GM21526 (cell line): Measurements from ENCODE around the gene NPW.

Experiments
- ATAC-seq: cut with Tn5 transposase; IDR thresholded peaks from one replicate; pipeline ENCODE4 v1.9.1; 2021; ENCODE audit warnings: moderate library complexity; ENCODE audit not compliant: unreplicated experiment, low FRiP score

The NPW gene

DNA sequence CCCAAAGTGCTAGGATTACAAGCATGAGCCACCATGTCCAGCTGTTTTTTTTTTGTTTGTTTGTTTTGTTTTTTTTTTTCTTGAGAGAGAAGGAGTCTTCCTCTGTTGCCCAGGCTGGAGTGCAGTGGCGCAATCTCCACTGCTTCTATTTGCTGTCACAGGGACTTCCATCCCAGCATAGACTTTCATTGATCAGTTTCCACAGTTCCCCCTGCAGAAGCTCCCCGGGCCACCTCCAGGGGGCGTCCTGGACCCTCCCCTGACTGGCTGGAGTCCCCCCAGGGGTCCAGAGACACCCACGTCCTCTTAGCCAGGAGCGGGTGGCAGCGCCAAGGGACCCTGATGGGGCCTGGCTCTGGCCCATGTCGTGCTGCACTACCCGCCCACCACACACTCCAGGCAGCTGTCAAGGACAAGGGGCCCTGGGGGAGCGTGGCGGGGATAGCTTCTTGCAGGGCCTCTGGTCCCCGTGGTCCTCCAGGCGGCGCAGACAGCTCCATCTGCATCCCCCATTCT lies 3.1 kb upstream of the NPW start:
- ATAC-seq, result no peak

DNA sequence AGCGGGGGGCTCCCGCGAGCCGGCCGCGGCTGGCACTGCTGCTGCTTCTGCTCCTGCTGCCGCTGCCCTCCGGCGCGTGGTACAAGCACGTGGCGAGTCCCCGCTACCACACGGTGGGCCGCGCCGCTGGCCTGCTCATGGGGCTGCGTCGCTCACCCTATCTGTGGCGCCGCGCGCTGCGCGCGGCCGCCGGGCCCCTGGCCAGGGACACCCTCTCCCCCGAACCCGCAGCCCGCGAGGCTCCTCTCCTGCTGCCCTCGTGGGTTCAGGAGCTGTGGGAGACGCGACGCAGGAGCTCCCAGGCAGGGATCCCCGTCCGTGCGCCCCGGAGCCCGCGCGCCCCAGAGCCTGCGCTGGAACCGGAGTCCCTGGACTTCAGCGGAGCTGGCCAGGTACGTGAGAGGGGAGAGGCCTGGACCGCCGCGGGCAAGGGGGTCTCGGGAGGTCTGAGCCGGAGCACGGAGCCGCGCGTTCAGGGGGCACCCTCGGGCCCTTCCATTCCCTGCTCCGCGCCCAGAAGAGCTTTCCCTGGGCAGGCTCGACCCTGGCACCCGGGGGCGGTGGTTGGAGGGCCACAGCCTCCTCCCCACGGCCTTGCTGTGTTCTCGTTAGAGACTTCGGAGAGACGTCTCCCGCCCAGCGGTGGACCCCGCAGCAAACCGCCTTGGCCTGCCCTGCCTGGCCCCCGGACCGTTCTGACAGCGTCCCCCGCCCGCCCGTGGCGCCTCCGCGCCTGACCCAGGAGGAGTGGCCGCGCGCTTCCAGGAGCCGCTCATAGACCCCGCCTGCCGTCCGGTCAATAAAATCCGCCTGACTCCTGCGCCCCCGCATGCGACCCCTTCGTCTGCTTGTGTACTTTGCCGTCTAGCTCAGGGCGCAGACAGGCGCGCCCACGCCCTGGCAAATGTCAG lies 591 bp downstream of the NPW start:
- no peak for ATAC-seq

DNA sequence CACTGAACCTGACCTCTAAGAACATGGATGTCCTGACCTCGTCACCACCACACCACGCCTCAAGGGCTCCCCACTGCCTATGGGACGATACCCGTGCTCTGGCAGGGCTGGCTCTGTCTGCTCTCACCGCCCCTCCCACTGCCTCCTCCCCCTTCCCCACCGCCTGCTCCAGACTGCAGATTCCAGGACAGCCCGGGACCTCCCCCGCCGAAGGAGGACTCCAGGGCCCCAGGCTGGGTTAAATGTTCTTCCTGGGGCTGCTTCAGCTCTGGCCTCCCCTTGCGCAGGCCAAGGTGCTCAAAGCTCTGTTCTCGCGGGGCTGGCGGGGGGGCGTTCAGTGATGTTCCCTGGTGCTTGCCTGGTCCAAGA lies 3.1 kb downstream of the NPW start:
- no peak for ATAC-seq

DNA sequence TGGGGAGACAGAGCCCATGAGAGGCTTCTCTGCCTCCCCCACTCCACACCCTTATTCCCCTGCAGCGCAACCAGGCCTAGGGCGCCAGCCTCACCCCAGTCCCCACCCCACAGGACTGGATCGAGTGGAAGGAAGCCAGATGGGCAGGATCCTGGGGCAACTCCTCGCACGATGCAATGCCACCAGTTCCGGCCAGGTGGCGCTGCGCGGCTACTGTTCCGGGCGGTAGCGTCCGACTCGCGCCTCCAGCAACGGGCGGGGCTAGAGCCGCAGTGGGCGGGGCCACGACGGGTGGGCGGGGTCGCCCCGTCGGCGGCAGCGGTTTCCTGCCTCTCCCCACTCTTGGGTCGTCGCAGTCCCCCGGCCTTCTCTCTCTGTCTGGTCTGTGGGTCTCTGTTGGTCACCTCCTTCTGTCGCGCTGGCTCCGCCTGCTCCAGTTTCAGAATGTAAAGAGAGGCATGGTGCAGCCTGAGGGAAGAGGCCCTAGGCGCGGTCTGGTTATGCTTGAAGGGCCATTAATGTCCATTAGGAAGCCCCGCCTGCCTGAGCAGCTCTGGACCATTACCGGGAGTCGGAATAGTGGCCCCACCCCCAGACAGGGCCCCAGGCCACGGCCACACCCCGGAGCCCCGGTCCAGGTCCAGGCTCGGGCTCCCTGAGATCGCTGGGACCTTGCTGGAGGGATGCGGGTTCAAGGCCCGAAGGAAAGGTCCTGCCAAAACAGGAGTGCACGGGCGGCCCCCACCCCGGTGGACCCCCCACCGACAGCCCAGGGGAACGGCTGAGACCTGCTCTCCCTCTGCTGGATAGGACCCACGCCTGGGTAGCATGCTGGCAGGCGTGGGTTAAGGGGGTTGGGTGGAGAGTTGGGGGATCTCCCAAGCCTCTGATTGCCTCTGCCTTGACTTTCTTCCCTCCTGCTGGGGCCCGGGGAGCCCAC lies 3.8 kb downstream of the NPW start:
- peak; percentile 69 for ATAC-seq

DNA sequence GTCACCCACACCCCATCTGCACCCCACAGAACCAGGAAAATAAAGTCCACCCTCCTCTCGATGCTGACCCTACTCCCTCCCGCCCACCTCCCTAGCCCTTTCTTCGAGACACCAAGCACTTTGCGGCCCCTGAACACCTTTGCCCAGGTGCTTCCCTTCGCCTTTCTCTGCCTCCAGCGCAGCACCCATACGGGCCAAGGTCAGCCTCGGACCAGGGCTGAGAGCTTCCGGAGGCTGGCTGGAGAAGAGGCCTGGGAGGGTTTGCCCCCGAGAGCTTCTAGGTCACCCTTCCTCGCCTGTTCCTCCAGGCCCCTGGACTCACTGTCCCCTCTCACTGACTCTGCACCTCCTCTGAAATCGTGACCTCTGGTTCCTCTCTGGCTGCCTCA lies 4.4 kb downstream of the NPW start:
- no peak for ATAC-seq

DNA sequence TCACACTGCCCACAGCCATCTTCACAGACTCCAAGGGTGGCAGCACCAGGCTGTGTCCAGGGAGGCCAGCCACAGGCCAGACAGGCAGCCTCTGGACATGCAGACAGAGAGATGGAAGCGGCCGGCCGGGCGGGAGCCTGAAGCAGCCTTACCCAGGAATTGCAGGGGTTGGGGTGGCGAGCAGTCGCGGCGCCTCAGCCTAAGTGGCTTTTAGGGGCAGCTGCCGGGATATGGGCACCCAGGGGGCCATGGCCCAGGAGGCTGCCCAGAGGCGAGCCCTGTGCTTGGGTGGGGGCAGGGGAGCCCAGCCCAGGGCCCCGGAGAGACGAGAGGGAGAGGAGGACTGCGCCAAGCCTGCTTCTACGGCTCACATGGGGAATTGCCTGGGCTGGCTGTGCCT lies 5.7 kb downstream of the NPW start:
- ATAC-seq, result no peak

DNA sequence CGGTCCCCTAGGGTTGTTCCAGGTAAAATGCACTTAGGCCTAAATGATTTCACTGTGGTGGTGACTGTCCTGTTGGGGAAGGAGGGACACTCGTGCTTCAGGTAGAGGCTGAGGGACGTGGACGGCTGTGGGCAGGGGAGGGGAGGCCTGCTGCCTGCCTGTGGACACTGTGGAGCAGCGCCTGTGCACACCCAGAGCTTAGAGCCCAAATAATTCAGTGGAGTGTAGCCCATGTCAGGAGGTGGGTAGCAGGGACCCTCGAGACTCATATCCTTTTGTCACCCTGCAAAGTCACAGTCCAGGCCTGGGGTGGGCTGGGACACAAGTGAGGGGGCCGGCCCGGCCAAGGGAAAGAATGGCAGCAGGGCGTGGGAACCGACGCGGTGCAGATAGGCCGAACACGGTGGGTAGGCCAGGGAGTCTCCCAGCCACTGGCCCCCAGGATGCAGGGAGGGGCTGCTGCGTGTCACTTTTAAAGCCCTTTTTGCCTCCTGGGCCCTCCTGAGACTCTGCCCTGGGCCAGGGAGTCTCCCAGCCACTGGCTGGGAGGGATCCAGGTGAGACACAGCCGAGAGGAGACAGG lies 6.4 kb downstream of the NPW start:
- no peak for ATAC-seq

DNA sequence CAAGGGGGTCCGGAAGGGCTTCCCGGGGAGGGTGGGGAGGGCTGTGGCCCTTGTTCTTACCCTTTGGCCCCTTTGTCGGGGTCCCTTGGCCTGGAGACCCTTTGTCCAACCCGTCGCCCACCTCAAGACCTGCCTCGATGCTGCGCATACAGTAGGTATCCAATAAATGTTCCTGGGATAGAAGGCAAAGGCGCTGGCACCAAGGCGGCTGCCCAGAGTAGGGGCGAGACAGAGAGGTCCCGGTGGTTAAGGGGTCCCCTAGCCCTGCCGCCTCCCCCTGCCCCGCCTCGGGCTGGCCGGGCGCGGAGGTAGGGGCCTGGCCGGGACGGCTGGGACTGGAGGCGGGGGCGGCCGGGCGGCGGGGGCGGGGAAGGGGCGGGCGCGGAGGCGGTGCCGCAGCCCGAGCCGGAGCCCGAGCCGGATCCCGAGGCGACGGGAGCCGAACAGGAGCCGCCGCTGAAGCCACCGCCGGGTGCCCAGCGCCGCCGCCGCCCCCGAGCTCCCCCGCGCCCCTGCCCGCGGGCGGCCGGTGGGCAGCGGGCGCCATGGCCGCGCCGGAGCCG lies 7.0 kb downstream of the NPW start, which contains the start of gene NHERF2:
NHERF2 (plus strand) TSS at position 442 of the 563 bp plus-strand sequence; CDS start at position 546, 104 bp downstream.
- ATAC-seq, result no peak

DNA sequence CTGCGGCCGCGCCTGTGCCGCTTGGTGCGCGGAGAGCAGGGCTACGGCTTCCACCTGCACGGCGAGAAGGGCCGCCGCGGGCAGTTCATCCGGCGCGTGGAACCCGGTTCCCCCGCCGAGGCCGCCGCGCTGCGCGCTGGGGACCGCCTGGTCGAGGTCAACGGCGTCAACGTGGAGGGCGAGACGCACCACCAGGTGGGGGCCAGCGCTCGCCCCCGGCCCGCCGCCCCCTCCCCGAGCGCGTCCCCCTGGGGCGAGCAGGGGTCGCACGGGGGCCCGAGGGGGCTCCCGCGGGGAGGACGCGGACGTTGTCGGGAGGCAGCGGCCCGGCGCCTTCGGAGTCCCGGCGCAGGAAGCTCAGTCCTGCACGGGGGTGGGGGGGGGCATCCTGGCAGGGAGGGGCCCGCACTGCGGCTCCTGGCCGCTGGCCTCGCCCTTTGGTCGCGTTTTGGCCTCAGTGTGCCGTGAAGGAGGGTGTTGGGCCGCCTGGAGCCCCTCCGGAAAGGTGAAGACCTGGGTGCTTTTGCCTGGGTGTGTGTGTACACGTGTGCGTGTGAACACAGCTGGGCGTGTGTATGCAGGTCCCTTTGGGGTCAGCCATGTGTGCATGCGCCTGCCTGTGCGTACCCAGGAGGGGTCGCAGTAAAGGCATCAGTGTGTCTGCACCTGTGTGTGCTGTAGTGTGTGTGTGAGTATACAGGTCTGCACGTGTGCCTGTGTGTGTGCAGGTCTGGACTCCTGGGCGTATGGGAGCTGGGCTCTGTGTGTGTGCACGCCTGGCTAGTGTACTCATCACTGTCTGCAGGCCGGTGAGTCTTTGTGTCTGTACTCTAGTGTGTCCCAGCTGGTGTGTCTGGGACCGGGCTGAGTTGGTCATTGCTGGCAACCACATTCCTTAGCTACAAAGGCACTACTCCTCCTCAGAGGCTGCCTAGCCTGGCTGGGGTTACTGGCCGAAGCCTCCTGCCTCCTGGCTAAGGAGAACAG lies 7.7 kb downstream of the NPW start:
- no peak for ATAC-seq

DNA sequence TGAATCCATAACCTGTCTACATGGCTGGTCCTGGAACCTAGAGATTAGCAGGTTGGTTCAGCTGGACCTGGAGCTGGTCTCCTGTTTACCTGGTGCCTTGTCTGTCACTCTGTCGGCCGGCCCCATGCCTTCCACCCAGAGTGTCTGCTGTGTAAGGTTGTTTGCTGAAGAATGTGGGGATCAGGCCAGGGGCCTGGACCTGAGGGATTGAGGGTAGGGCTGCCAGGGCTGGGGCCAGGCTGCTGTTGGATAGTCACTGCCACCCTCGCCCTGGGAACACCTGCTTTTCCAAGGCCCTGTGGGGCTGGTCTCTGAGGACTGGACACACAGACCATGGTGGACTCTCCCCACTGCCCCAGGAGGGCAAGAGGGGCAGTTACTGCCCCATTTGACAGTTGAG lies 8.6 kb downstream of the NPW start:
- ATAC-seq, result no peak

DNA sequence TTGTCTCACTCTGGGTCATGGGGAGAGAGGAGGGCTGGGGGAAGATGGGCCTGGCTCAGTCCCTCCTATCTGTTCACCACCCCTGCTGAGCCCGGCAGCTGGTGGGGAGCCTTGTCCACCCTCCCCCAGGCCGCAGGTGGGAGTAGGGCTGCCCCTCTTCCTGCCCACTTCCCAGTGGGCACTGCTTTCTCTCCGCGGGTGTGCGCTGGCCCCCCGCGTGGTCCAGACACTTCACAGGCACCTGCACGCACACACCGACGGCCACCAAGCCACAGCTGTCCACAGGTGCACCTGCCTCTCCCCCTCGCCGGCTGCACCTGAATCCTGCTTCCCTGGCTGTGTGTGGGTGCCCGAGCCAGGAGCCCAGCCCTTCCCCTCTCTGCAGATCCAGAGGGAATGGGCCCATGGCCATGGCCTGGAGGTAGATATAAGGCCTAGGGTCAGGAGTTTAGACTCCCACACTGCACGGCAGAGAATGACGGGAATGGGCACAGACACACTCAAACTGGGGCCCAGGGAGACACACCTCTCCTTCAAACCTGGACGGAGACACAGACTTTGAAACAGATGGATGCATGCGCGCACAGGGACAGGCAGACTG lies 9.1 kb downstream of the NPW start:
- ATAC-seq, result no peak

DNA sequence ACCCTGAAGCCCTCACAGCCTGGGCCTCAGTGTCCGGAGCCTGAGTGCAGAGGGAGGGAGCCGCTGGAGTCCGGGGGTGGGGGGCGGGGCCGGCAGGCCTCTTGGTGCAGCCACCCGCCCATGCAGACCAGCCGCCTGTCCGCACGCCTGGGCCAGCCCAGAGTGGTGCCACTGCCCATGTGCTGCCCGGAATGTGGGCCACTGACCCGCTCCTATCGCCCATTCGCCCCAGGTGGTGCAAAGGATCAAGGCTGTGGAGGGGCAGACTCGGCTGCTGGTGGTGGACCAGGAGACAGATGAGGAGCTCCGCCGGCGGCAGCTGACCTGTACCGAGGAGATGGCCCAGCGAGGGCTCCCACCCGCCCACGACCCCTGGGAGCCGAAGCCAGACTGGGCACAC lies 9.8 kb downstream of the NPW start:
- ATAC-seq, result no peak

DNA sequence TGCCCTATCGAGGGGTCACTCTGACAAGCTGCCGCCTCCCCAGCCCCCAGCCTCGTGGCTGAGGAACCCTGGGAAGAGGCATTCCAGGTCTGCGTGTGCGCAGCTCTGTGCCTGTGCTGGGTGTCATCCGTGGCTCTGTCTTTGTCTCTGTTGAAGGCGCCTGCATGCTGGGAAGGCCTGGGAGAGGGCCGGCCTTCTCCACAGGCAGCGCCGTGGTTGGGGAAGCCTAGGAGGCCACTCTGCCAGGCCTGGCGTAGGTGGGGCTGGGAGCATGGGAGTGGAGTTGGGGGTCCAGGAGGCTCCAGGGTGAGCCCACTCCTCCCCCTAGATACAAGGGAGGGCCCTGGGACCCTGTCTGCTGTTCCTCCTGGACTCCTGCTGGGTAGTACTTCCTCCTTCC lies 10.5 kb downstream of the NPW start:
- ATAC-seq, result no peak

DNA sequence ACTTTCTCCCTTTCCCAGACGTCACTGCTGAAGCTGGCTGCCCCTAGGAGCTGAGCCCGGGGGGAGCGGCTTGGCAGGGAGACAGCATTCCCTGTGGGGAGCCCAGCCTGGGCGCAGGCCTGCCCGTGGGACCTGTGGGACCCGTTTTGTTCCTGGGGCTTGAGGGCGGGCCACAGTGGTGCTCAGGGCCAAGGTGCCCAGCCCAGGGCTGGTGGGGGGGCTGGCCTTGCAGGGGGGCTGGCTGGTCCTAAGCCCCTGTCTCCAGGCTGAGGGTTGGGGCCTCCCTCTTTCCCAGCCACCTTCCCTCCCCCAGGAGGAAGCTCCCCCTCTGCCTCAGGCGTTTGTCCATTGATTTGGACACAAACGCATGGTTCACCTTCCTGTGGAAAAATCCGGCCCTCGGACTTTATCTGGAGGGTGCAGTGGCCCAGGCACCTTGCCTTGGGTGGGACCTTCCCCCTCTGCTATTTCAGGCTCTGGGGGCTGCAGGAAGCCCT lies 11.5 kb downstream of the NPW start:
- no peak for ATAC-seq

DNA sequence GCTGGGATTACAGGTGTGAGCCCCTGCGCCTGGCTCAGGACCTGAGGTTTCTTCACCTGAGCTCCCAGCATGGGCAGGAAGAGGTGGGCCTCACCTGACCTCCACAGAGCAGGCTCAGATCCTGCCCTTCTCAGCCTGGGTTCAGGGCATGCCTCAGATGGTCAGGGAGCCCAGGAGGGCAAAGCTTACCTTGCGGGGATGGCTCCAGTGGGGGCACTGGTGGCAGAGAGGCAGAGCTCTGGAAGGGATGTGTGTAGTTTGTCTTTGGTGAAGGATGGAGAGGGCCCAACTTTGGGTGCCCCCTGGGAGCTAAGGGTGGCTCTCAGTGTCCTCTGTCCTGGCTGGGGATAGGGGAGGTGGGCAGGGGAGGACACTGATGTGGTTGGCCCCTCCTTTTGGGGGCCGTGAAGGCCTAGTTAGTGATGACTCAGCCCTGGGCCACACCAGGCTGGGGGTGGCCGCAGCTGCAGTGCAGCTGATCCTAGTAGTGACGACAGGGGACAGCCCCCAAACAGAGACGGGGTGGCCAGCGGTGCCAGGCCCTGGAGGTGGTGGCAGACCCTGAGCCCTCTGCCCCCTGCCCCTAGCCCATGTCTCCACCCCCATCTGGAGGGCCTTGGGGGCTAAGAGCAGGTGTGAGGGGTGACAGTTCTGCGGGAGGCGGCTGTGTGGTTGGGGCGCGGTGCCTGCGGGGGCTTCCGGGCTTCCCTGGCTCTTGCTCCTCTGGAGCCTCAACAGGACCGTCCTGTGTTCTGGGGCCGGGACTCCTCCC lies 12.9 kb downstream of the NPW start:
- no peak for ATAC-seq

DNA sequence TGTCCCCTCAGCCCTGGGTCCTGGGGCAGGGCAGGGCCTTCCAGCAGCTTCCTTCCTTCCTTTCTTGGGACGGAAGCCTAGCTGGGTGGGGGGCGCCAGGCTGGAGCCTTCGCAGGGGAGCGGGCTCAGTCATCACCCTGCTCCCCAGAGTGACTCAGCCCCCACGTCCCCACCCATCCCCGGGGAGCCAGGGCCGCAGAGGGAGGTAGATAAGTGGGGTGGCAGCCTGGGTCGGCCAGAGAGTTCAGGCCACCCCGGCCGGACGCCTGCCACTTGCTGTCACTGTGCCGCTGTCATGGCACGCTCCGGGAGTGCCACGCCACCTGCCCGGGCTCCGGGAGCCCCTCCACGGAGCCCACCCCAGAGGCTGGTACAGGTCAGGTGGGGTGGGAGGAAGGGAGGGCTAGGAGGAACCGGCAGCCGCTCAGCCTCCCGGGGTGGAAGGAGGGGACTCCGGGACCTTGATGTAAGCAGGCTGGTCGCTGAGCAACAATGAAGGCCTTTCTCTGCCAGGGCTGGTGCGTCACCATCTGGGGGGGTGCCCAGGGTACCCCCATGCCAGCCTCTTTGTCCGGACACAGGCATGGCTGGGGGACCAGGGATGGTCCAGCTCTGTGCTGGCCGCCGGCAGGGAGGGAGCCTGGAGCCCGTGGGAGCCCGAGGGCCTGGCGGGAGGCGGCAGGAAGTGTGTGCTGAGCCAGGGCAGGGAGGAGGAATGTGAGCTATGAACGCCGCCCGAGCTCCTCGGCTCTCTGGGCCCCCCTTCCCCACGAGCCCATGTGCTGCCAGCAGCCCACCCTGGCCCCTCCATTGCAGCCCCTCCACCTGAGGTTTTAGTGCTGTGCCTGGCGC lies 13.7 kb downstream of the NPW start:
- no peak for ATAC-seq
